Vagina (tissue), 2 donors: ENCODE measurements around the gene SHROOM4.

Source experiments
- CTCF ChIP-seq, 3 experiments: fragments of 450-650 bp in 2 of 3; fragments of 200-600 bp in 1 of 3; sonication (generic) in 1 of 3; IDR thresholded peaks; one replicate each; pipeline ENCODE4 v1.5.1; 2017 to 2019; ENCODE audit warnings: antibody characterized with exemption in 3 of 3, mild to moderate bottlenecking in 2 of 3, moderate library complexity in 2 of 3
- POLR2A ChIP-seq, 2 donors: fragments of 450-650 bp; IDR thresholded peaks; one replicate each; pipeline ENCODE4 v1.6.1; 2017; ENCODE audit warnings: antibody characterized with exemption in 2 of 2, mild to moderate bottlenecking in 2 of 2, moderate library complexity in 2 of 2
- POLR2AphosphoS5 ChIP-seq, 2 donors: sonication (generic); formaldehyde crosslinking; IDR thresholded peaks; one replicate each; pipeline ENCODE4 v1.9.0; 2017; ENCODE audit warnings: antibody characterized with exemption in 2 of 2, mild to moderate bottlenecking in 2 of 2, low read depth in 1 of 2; ENCODE audit not compliant: insufficient read depth in 1 of 2

- no peak for TF ChIP-seq CTCF (IDR thresholded peaks at IDR 0.05)
- TF ChIP-seq POLR2AphosphoS5 (IDR thresholded peaks at IDR 0.05; ENCODE audit: insufficient read depth in 1 of 2, low read depth in 1 of 2) = no peak
- TF ChIP-seq POLR2A (IDR thresholded peaks at IDR 0.05) = no peak
Observed at GRCh38 chrX:50756276-50756675, 57.7 kb downstream of the SHROOM4 start.
